NCI-H1105 treated with DMSO at 0.1 percent for 48 hours (cell line): ENCODE data around the gene XPNPEP2.

Experiments
- DNase-seq: peaks from one replicate; lab custom pipeline; 2025; lab: John Stamatoyannopoulos, UW

The XPNPEP2 gene

GRCh38 chrX:129800186-129800585 is 61.4 kb downstream of the XPNPEP2 start:
- no peak for DNase-seq

DNA sequence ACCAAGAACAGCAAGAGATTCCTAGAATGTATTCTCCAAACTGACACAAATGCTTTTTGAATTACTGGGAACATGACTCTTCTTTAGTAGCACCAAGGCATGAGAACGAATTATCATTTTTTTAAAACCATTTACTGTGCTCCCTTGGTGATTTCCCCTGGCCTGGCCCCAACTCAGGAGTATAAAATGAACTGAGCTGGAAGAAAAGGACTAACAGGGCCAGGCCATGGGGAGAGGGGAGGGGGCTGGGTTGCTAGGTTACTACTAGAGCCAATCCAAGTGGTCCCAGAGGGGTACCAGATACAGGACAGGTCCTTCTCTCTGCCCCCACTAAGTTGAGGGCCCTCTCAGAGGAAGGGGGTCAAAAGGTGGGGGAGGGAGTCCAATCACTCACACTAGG is 64.1 kb downstream of the XPNPEP2 start:
- no peak for DNase-seq

DNA sequence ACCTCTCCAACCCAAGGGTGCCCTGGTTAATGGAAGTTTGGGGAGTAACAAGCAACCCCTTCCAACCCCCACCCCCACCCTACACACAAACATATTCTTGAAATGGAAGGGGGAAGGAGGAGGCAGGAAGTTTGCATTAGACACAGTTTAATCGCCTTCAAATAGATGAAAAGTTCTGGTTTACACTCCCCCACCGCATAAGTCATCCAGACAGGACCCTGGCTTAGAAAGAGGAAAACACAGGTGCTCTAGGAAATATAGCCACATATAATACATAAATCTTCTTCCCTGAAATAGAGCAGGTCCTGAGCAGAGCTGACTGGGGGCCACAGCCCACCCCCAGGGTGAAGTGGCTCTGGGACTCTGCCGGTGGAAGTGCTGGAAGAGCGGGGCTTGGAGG is 66.0 kb downstream of the XPNPEP2 start:
- DNase-seq = no peak

GRCh38 chrX:129808158-129808828 is 69.5 kb downstream of the XPNPEP2 start:
- no peak for DNase-seq

GRCh38 chrX:129808829-129809796 is 70.3 kb downstream of the XPNPEP2 start:
- DNase-seq = no peak

DNA sequence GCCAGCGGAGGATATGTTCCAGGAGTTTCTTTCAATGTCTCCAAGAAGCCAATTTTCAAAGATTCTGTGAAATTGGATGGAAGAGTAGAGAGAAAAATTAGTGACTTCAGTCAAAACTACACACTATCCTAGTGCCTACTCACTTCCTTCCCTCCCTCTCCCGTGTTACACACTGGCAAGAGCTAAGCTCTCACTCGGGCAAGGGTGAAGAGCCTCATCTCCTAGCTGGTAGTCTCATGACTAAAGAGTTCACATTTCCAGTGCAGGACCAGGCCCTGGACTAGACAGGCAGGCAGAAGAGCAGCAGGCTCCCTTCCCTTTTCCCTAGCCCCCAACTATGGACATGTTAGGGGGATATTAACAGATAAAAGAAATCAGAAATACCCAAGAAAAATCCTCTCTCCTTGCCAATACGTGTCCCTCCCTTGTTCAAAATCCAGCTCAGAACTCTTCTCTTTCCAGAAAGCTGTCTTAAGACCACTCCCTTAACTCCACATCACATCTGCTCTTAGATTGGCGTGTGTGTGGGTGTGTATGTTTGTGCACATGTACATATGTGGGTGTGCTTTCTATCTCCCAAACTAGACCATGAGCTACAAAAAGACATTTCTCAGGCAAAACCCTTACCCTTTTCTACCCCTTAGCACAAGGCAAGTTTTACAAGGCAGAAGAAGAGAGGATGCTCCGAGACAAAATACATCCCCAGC is 75.0 kb downstream of the XPNPEP2 start:
- no peak for DNase-seq

DNA sequence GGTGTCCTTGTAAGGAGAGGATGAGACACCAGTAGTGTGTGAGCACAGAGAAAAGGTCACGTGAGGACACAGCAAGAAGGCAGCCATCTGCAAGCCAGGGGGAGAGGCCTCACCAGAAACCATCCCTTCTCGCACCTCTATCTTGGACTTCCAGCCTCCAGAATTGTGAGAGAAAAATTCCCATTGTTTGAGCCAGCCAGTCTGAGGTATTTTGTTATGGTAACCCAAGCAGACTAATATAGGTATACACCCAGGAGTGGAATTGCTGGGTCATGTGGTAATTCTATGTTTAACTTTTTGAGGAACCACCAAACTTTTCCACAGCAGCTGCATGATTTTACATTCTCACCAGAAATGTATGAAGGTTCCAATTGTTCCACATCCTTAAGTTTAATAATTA is 79.3 kb downstream of the XPNPEP2 start:
- no peak for DNase-seq
